Hindlimb muscle (tissue), 1 donor: Measurements from ENCODE around the gene ALDH5A1. TPM values are rescaled to one million over a fixed set of nuclear protein-coding genes. Genes with fewer than 3 reads are reported as not detected.

Source experiments
- DNase-seq: peaks from one replicate; pipeline ENCODE4 v3.0.0-alpha.2; 2013
- polyA plus RNA-seq: library from polyadenylated mRNA; unstranded; fragments of 120-200 nt; gene quantifications from one replicate; pipeline ENCODE4 v1.2.1, GENCODE V29; 2013; ENCODE audit not compliant: insufficient read length

The ALDH5A1 gene
- polyA plus RNA-seq, 1 donor: 8.2 TPM

DNA sequence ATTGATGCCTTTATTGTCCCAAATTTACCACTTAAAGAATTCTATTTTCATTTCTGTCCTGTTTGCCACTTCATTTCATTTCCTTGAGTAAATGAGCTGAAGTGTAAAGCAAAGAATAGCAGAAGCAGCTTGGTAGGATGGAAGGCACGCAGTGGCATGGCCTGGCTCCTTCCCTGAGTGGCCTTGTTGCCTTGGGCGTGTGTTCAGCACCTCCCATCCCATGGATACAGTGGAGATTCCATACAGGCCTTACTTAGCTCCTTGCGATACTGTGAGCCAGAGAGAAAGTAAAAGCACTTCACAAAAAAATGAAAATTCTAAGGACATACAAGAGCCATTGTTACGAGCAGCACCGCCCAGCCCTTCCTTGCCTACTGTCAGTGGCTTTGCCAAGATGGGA lies 39.6 kb downstream of the ALDH5A1 start:
- no peak for DNase-seq

DNA sequence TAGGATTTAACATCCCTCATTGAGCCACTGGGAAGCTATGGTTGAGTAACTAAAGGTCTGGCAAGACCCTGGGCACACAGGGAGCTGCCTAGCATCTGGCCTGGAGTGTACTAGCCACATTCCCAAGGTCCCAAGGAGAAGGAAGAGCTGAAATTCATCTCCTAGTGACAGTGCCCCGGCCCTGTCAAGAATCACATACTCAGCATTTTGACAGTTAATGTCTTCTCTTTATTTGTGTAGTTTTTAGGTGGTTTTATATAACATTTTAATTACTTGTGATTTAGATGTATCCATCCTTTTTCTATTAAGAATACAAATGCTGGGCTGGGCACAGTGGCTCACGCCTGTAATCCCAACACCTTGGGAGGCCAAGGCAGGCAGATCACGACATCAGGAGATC lies 40.4 kb downstream of the ALDH5A1 start:
- DNase-seq: no peak

DNA sequence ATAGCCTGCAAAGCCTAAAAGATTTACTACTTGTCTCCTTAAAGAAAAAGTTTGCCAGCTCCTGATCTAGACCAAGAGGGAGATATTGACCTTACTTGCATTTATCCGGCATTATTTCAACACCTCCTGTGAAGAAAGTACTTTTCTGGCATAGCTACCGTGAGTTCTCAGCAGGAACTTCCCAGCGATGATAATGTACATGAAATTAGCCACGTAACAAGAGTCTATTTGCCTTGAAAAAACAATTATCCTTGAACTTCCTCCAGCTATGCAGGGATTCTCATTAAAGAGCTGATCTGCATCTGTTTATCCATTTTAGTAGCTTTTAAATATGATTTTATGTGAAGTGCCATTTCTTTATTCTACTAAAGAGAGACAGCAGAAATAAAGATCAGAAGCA lies 41.7 kb downstream of the ALDH5A1 start:
- DNase-seq: peak; percentile 10

DNA sequence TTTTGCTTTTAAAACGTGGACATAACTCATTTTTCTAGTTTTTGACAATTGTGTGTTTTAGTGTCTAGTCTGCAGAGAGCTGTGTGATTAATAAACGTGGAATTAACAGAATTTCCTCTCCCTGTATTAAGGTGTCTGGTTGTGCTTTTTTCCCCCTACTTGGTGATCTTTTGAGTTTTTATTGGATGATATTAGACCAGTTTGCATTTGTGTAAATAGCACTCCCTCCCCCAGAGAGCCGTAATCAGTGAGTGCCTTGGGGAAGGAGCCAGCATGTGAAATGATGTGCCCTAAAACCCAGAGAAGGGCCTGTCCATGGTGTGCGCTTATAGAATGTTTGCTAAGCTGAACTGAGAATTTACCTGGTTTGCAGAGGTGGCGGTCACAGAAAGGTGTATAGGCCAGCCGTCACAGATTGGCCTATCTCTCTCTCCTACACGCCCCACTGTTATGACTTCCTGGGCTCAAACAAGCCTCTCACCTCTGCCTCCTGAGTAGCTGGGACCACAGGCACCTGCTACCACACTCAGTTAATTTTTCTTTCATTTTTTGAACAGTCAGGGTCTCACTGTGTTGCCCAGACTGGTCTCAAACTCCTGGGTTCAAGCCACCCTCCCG lies 42.4 kb downstream of the ALDH5A1 start:
- no peak for DNase-seq

DNA sequence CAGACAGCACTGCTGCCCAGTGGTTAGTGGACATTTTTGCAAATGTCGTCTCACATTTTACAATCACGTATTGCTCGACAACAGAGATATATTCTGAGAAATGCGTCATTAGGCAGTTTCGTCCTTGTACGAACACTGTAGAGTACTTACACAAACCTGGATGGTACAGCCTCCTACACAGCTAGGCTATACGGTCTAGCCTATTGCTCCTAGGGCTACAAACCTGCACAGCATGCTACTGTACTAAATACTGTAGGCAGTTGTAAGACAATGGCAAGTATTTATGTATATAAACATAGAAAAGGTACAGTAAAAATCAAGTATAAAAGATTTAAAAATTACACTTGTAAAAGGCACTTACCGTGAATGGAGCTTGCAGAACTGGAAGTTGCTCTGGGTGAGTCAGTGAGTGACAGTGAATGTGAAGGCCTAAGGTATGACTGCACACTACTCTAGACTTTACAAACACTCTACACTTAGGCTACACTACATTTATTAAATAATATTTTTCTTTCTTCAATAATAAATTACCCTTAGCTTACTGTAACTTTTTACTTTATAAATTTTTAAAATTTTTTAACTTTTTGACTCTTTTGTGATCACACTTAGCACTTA lies 43.1 kb downstream of the ALDH5A1 start:
- no peak for DNase-seq

DNA sequence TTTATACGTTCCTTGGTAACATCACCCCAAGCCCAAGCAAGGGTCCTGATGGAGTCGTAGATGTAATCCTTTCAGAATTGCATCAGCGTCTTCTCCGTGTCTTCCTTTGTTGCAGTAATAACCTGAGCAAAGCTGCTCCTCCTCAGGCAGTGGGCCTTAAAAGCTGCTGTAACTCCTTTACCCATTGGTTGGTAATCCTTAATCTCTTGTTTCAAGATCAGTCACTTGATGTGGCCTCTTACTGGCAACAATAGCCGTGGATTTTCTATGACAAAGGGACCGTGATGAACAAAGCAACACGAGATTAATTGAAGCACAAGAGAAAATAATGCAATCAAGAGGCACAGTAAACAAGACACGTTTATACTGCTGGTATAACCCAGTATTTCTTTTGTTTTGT lies 44.6 kb downstream of the ALDH5A1 start:
- DNase-seq: no peak

DNA sequence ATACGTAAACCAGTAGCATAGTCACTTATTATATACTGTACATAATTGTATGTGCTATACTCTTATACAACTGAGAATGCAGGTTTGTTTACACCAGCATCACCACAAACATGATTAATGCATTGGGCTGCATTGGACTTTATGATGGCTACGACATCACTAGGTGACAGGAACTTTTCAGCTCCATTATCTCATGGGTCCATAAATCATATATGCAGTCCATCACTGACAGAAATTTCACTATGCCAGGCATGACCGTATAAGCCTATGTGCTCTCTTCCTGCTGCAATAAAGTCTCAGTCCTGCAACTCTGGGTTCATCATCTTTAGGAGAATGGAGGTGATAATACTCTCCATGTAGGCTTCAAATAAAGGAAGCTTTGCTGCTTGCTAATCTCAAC lies 45.4 kb downstream of the ALDH5A1 start:
- DNase-seq: no peak

DNA sequence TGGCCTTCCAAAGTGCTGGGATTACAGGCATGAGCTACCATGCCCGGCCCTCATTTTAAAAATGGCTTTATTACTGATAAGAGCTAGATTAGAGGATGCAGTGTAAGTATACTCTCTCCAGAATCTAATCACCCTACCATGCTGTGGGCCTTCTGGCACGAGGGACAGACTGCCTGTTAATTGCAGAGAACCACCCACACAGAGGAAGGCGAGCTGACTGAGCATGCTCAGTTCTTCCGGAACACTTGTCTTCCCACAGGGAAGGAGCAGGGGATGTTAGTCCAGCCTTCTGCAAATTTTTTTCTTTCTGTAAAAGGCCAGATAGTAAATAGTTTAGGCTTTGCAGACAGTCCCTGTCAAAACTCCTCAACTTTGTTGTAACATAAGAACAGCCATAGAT lies 48.9 kb downstream of the ALDH5A1 start:
- DNase-seq: no peak

DNA sequence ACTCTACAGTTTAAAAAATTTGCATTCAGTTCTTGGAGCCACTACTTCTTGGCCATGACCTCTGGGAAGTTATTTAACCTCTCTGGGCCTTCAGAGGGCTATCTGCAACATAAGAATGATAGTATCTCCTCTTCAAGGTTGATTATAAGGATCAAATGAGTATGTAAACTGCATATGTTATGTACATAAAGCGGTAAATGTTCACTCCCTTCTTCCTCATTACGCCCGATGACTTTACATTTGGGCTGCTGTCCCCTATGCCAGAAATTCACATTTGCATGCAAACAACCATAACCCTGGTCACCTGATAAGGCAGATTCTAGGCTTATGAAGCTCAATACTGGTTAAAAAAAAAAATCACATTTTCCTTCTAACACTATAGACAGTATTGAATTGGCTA lies 50.4 kb downstream of the ALDH5A1 start:
- no peak for DNase-seq

DNA sequence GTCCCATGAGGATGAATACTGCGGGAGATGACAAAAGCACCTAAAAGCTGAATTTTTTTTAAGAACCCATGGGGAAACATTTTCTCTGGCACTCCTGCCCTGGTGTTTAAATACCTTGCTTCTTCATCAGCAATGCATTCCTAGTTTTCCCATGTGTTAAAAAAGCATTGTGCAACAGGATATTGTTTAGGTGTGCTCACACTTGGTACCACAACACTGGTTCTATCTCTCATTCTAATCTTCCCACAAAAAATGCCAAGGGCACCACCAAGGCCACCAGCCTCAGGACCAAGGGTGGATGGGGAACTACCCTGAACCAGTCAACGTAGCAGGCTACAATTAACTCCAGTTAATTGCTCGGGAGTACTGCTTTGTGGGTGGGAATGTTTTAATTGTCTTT lies 50.9 kb downstream of the ALDH5A1 start:
- DNase-seq: no peak

DNA sequence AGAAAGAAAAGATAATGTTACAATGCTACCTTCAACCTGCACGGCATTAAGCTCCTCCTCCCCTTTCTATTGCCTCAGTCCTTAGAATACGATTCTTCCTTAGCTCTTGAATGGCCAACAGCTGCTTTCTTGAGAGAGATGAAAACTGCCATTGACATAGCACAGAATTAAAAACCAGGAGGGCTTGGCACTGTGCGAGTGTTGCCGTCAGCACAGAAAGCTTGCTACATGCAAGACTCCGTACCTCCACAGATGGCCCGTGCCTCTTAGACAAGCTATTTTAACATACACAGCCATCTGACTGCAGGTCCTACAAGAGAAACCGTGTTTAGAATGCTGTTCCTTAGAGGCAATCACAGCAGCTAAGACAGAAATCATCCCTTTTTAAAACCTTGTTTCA lies 51.7 kb downstream of the ALDH5A1 start:
- no peak for DNase-seq

DNA sequence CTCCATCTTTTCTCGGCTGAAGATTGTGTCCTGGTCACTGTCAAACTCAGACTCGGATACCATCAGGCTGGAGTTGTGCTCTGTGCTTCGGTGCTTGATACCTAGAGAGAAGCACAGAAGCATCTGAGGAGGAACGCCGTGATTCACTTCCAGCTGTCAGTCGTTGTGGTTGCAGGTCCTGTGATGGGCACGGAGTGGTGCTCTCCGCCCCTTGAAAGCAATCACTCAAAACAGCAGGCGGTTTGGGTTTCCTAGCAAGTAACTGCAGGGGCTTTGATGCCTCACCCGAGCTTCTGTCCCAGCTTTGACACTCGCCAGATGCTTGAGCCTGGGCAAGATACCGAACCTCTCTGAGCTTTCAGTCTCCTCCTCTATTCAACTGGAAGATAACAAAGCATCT lies 52.5 kb downstream of the ALDH5A1 start:
- no peak for DNase-seq

DNA sequence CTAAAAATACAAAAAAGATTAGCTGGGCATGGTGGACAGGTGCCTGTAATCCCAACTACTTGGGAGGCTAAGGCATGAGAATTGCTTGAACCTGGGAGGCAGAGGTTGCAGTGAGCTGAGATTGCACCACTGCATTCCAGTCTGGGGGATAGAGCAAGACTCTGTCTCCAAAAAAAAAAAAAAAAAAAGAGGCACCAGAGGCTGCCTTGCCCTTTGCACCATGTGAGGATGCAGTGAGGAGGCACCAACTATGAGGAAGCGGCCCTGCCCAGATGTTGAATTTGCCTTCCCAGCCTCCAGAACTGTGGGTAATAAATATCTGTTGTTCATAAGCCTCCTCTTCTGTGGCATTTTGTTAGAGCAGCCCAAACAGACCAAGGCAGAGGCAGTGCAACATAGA lies 54.4 kb downstream of the ALDH5A1 start:
- DNase-seq: no peak

DNA sequence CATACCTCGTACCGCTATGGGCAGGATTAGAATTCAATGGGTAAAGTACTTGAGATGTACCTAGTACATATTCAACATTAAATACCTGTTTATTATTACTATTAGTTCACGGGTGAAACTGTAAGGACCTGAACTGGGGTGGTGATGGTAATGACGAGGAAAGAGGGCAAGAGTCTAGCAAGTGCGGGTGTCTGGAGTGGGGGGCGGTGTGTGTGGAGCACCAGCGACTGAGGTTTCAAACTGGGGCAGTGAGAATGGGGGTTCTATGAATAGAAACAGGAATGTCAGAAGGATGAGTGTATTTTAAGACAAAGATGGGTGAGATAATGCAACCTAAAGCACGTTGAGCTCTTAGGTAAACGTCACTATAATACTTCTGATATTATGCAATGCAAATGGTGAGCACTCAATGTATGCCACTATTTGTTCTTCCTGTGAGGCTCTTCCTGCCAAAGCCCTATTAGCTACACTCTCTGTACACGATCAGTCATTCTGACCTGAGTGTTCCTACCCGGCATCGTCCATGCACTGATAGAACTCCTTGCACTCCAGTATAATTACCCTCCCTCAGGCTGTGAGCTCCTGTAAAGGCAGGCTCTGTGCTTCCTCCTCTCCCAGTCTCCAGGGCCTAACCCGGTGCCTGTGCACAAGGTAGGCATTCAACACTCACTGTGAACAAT lies 55.0 kb downstream of the ALDH5A1 start:
- DNase-seq: no peak

DNA sequence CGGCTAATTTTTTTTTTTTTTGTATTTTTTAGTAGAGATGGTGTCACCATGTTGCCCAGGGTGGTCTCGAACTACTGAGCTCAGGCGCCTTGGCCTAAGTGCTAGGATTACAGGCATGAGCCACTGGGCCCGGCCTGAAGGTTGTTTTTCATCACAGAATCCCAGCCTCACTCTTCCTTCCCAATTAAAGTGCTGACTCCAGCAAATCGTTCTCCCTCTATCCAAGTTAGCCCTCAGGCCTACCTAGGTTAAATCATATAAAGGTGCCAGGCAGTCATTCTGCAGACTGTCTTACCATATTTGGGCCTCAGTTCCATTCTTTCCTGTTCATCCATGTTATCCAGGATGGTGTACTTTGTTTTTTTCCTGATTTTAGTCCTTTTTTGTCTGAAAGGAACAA lies 56.4 kb downstream of the ALDH5A1 start:
- DNase-seq: no peak

DNA sequence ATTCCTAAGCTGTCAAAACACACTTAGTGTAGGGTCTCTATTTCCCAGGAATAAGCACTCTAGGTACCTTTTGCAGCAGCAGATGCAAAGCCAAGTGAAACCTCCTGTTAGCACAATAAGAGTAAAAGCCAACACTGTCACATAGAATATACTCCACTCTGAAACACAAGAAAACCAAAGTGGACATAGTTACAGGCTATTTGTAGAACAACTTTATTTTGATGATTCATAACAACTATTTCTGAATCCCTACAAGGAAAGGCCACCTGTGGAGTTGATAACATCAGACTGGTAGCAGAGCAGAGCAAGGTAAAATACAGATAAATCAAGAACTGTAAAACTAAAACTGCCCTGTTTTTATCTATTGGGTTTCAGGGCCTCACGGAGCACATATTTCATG lies 59.7 kb downstream of the ALDH5A1 start:
- DNase-seq: no peak

DNA sequence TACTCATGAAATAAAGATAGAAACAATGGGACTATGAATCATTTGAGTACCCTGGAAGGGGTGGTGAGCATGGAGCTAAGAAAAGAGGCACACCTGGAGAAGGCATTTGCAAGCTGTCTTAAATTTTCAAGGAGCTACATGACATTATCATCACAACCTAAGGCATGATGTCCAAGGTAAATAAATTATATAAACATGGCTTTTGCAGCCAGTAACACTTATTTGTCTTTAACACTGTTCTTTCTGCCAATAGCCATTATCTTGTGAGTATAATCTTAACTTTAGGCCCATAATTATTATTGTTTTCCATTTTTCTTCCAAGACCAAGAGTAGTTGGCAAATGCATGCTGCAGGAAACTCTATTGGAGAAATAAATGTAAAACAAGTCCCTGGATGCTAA lies 63.7 kb downstream of the ALDH5A1 start:
- no peak for DNase-seq

DNA sequence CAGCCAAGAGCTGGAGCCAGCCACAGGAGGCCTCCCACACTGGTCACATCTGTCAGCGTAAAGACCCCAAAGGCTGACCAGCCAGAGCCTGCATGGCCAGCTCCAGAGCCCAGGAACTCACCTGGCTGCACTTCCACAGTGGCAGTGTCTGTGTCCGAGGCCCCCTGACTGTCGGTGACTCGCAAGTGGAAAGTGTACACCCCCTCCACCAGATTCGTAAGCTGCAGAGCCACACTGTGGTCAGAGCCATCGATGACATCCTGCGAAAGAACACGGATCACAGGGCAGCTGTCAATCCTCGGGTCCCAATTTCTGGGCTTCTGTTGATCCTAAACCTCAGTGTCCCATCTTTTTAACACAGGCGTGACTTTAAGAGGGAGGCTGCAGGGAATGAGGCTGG lies 69.3 kb downstream of the ALDH5A1 start:
- DNase-seq: no peak

DNA sequence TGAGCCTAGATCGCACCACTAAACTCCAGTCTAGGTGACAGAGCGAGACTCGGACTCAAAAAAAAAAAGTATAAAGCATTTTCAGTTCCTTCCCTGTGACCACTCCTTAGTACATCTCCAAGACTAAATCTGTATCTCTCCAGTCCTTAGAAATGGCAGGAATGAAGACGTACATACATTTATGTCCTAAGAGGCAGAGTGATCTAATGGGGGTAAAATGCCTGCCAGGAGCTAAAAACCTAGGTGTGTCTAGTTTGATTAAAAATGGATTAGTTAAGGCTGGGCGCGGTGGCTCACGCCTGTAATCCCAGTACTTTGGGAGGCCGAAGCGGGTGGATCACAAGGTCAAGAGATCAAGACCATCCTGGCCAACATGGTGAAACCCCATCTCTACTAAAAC lies 70.4 kb downstream of the ALDH5A1 start:
- DNase-seq: no peak

DNA sequence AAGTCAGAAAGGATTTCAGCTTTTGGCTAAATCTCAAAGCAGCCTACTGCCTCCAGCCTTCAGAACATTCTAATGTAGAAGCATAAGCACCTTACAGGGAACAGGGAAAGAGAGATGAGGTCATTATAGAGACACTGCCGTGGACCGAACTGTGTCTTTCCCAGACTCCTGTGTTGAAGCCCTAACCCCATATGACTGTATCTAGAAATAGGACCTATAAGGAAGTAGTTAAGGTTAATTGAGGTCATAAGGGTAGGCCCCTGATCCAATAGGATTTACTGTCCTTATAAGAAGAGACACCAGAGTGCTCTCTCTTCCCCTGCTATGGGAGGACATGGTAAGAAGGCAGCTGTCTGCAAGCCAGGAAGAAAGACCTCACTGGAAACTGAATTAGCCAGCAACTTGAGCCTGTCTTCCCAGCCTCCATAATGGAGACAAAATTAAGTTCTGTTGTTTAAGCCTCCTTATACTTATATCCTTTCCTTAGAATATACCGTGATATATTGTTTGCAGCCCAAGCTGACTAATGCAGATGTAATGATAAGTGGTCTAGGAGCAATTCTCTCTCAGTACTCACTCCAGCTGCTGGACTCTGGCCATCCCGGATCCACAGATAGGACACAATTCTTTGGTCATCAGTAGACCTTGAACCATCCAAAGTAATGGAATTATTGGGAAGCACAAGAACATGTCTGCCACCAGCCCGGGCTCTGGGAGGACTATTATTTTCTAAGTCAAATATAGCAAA lies 71.4 kb downstream of the ALDH5A1 start:
- DNase-seq: no peak

DNA sequence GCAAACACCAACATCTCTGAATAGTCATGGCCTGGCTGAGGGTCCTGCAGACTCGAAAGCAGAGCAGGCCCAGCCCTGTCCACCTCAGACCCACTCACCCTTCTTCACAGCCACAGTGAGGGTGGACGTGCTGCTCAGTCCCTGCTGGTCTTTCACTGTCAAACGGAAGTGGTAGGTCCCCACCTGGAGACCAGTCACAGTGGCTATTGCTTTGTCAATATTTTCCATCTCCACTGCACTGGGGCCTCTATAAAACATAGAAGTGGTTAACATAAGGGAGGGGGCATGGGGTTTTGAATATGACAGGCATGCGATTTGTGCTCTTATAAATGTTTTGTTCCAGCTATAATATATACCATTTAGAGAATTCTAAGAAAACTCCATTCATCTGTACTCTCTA lies 73.9 kb downstream of the ALDH5A1 start:
- no peak for DNase-seq

DNA sequence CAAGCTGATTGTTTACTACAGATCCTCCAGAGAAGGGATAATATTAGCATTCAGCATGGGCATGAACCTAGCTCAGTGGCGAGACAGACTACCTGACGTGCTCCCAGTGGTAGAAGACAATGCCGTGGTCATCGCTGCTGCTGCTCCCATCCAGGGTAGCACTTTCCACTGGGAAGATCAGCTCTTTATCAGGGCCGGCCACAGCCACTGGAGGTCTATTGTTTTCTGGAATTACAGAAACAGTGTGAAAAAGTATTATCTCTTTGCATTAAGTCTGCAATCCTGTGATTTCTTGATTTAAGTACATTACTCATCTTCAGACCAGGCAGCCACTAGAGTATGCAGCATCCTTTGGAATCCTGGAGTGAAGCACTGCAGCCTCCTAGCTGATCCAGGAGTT lies 75.0 kb downstream of the ALDH5A1 start:
- DNase-seq: no peak

DNA sequence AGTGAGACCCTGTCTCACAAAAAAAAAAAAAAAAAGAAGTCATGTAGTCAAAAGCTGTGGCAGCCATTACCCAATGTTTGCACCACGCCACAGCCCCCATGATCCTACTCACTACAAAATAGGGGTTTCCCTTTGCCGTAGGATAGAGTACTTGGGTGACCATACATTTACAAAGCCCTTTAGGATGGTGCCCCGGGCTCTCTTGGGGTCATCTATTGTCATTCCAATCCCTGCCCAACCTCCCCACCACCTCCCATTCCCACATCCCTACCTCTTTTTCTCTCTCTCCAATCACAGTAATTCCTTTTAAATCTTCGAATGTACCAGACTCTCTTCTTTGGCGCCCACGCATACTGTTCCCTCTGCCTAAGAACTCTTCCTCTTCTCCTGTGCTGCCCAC lies 76.6 kb downstream of the ALDH5A1 start:
- no peak for DNase-seq

DNA sequence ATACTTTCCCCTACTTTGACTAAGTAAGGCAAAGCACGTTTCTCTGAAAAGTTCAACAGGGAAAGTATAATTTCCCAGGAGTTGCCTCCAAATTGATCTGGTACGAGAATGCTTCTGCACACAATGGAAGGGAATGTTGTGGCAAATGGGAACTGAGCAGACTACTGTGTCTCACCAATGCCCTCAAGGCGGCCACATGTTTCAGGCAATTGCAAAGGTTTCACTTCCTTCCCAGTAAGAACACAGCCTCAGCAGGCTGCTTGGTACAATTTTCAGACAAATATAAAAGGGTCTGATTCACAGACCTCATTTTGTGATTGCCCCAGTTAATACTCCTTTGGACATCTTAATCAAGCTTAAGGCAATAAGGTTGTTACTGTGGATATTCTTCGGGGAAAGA lies 80.0 kb downstream of the ALDH5A1 start:
- DNase-seq: no peak
